GM19351 (cell line): Measurements from ENCODE around the gene APBA3.

Experiments
- ATAC-seq: cut with Tn5 transposase; IDR thresholded peaks from one replicate; pipeline ENCODE4 v1.9.1; 2021; ENCODE audit warnings: mild to moderate bottlenecking, moderate library complexity; ENCODE audit not compliant: unreplicated experiment

Gene APBA3

GRCh38 chr19:3721887-3722442 is 39.5 kb downstream of the APBA3 start:
- no peak for ATAC-seq

DNA sequence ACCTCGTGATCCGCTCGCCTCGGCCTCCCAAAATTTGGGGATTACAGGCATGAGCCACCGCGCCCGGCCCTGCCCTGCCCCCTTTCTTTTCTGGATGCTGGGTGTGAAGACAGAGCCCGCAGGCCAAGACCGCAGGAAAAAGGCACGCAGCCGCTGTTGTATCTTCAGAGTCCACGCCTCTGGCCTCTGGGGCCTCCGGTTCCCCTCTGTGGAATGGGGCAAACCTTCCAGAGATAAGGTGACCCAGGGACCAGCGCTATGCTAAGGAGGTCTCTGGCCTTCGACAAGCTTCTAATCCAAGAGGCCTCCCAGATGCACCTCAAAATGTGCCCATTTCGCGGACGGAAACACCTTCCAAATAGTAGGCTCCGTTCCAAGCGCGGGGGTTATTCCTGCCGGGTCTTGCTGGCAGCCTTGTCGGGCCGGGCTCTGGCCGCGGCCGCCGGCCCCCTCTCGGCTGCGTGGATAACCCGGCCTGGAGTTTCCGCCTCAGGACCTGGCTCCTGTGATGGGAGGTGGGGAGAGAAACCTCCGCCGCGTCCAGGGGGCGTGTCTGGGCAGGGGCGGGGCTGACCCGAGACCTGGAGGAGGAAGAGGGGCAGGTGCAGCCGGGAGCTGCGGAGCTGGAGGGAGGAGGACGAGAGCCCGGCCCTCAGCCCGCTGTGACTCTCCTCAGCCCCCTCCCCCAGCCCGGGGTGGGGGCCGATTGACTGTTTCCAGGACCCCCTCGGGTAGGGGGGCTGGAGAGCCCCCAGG is 40.2 kb downstream of the APBA3 start:
- ATAC-seq: no peak

- no peak for ATAC-seq
Measured at GRCh38 chr19:3720349-3720917, 41.1 kb downstream of the APBA3 start.

GRCh38 chr19:3719868-3720267 is 41.6 kb downstream of the APBA3 start:
- no peak for ATAC-seq

GRCh38 chr19:3716147-3716668 is 45.3 kb downstream of the APBA3 start:
- no peak for ATAC-seq

- ATAC-seq: no peak
Measured at GRCh38 chr19:3712663-3713611, 48.6 kb downstream of the APBA3 start.

DNA sequence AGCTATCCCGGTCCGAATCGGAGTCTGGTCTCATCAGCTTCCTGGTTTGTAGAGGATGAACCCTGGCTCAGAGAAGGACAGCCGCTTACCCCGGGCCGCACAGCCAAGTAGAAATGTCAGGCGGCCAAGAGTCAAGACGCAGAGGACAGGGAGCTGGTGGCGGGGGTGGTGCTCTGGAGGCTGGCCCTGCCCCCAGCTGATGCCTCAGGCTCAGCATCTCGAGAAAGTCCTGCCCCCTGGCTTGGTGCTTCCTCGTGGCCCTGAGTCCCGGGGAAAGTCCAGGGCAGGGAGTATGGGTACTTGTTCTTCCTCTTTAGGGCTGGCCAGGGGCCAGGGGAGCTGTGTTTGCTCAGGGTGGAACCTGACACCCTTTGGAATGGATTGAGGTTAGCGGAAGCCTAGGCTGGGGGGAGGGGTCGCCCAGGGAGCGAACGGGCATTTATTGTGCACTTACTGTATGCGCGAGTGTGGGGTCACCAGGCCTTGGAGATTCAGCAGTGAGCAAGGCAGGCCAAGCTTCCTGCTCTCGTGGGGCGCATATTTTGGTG is 51.2 kb downstream of the APBA3 start:
- ATAC-seq: no peak

GRCh38 chr19:3708207-3708931 is 53.1 kb downstream of the APBA3 start, which contains the start of gene TJP3:
Gene TJP3, plus strand, starts transcription at chr19:3708384. Its CDS starts 20,049 bp downstream, at chr19:3728433.
- no peak for ATAC-seq

DNA sequence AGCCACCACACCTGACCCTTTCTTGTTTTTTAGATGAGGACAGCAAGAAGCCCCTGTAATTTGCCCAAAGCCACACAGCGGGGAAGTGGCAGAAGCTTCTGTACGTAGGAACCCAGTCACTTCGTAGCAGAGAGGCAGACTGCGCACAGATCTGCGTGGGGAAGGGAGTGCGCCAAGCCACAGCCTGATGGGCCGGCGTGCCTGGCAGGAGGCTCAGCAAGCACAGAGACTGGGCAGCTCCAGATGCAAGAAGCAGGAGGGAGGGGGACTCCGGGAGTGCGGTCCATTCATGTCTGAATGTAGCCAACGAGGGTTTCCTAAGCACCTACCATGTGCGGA is 53.7 kb downstream of the APBA3 start:
- ATAC-seq: no peak

GRCh38 chr19:3701200-3701599 is 60.3 kb downstream of the APBA3 start:
- ATAC-seq: no peak
